ENCODE data around the gene UQCC2.

GRCh38 chr6:33654831-33655554, 56.5 kb downstream of the UQCC2 start:
- TF ChIP-seq POLR2AphosphoS5 (IDR thresholded peaks at IDR 0.05; ENCODE audit: low read depth, low read length) (no peak), REST (IDR thresholded peaks at IDR 0.05; ENCODE audit: insufficient read depth in 1 of 2, low read depth in 2 of 2, low read length in 2 of 2) (no peak), TAF1 (IDR thresholded peaks at IDR 0.05; ENCODE audit: borderline replicate concordance, insufficient read depth, low read length) (no peak), SIN3A (IDR thresholded peaks at IDR 0.05; ENCODE audit: borderline replicate concordance, insufficient read depth, low read length) (no peak)
